ENCODE data around the gene LZTS3.
"Not testable (repeated sequence)": the region's sequence is repeated elsewhere in the genome, so short reads cannot be mapped to it uniquely, and the experiment has no call there.

The LZTS3 gene
- long read RNA-seq = 0 reads

- no peak within 1 kb of the TSS for H3K27ac ChIP-seq (replicated peaks)
- no peak for DNase-seq (ENCODE audit: low read depth in 1 of 2, low spot score in 1 of 2)
- peak within 1 kb of the TSS; percentile 91 for H3K4me3 ChIP-seq (replicated peaks; ENCODE audit: insufficient read depth, low read length)
- TF ChIP-seq REST (IDR thresholded peaks at IDR 0.05; ENCODE audit: insufficient replicate concordance, low read depth) (no peak), POLR2AphosphoS5 (IDR thresholded peaks at IDR 0.05; ENCODE audit: low read depth) (0 out of 2 replicates have a peak, but pooled peaks have one; percentile 7)
- H3K27me3 ChIP-seq (ENCODE audit: insufficient read depth, poor library complexity, severe bottlenecking) = peaks cover 7% of the 10 kb centered on the region
Measured at GRCh38 chr20:3172933-3173609, at the start of gene LZTS3. TSS of gene LZTS3 (minus strand) at chr20:3173549. CDS start at chr20:3167163, 6,386 bp downstream.

- no peaks in the 10 kb centered on the region for H3K27me3 ChIP-seq (ENCODE audit: insufficient read depth, poor library complexity, severe bottlenecking)
- TF ChIP-seq POLR2AphosphoS5 (IDR thresholded peaks at IDR 0.05; ENCODE audit: low read depth) = no peak
- no peak for TF ChIP-seq REST (IDR thresholded peaks at IDR 0.05; ENCODE audit: insufficient replicate concordance, low read depth)
- TF ChIP-seq GABPA (IDR thresholded peaks at IDR 0.05; ENCODE audit: low read depth) = no peak
- no peak for TF ChIP-seq SPI1 (IDR thresholded peaks at IDR 0.05; ENCODE audit: borderline replicate concordance, low read depth)
- TF ChIP-seq CTCF (IDR thresholded peaks at IDR 0.05; ENCODE audit: insufficient read depth, low read length) = no peak
- DNase-seq (ENCODE audit: low read depth in 1 of 2, low spot score in 1 of 2) = no peak
- no peak overlapping the region for H3K27ac ChIP-seq (replicated peaks)
- no peak overlapping the region for H3K4me3 ChIP-seq (replicated peaks; ENCODE audit: insufficient read depth, low read length)
Measured at GRCh38 chr20:3221398-3222226, 48.3 kb upstream of the LZTS3 start.

- Histone ChIP-seq H3K4me3 (replicated peaks; ENCODE audit: insufficient read depth, low read length) (no peak overlapping the region), H3K27me3 (ENCODE audit: insufficient read depth, poor library complexity, severe bottlenecking) (no peaks in the 10 kb centered on the region), H3K27ac (replicated peaks) (no peak overlapping the region)
- TF ChIP-seq REST (IDR thresholded peaks at IDR 0.05; ENCODE audit: insufficient replicate concordance, low read depth) (no peak), POLR2AphosphoS5 (IDR thresholded peaks at IDR 0.05; ENCODE audit: low read depth) (peak; percentile 18; the same call in 1 of the 2 replicates), CTCF (IDR thresholded peaks at IDR 0.05; ENCODE audit: insufficient read depth, low read length) (peak; percentile 56)
- peak in 1 of 2 experiments; percentile 67 for DNase-seq (ENCODE audit: low read depth in 1 of 2, low spot score in 1 of 2)
Measured at GRCh38 chr20:3218307-3218988, 45.1 kb upstream of the LZTS3 start.

- not testable (repeated sequence) for H3K27ac ChIP-seq (replicated peaks); H3K4me3 ChIP-seq (replicated peaks; ENCODE audit: insufficient read depth, low read length); H3K27me3 ChIP-seq (ENCODE audit: insufficient read depth, poor library complexity, severe bottlenecking); DNase-seq (ENCODE audit: low read depth in 1 of 2, low spot score in 1 of 2)
Measured at GRCh38 chr20:3215359-3215917, 42.1 kb upstream of the LZTS3 start.
